Left lung (tissue), 10 donors: Measurements from ENCODE around the gene ABI1. TPM values are rescaled to one million over a fixed set of nuclear protein-coding genes. Genes with fewer than 3 reads are reported as not detected.

Source experiments
- ATAC-seq: fragments of 200-7000 bp; cut with Tn5 transposase; one replicate; pipeline ENCODE4 v1.9.1; 2020; ENCODE audit warnings: moderate library complexity
- DNase-seq, 4 donors: peaks; one replicate each; pipeline ENCODE4 v3.0.0-alpha.2; 2013 to 2020
- H3K27ac ChIP-seq, 2 donors: fragments of 200-600 bp; sonication (generic) in 1 of 2; one replicate each; pipeline versions ENCODE4 v1.5.0 to v1.8.0; 2020 to 2021
- H3K27me3 ChIP-seq, 2 donors: fragments of 200-600 bp; sonication (generic) in 1 of 2; one replicate each; pipeline versions ENCODE4 v1.5.0 to v1.8.0; 2020 to 2021
- H3K36me3 ChIP-seq, 2 donors: fragments of 200-600 bp; sonication (generic) in 1 of 2; one replicate each; pipeline versions ENCODE4 v1.5.0 to v1.8.0; 2020 to 2021
- H3K4me1 ChIP-seq, 2 donors: fragments of 200-600 bp; one replicate each; pipeline ENCODE4 v1.8.0; 2021
- H3K4me3 ChIP-seq, 2 donors: fragments of 200-600 bp; sonication (generic) in 1 of 2; one replicate each; pipeline versions ENCODE4 v1.5.0 to v1.8.0; 2020 to 2021; ENCODE audit warnings: mild to moderate bottlenecking in 1 of 2
- H3K9me3 ChIP-seq, 2 donors: fragments of 200-600 bp; sonication (generic) in 1 of 2; one replicate each; pipeline versions ENCODE4 v1.5.0 to v1.8.0; 2020 to 2021
- CTCF ChIP-seq, 2 donors: fragments of 200-600 bp; sonication (generic) in 1 of 2; IDR thresholded peaks; one replicate each; pipeline versions ENCODE4 v1.5.0 to v1.8.0; 2021; ENCODE audit warnings: antibody characterized with exemption in 2 of 2
- intact Hi-C, 2 donors: fragments of 100-400 bp; cut with DNase I; formaldehyde crosslinking; loops; one replicate each; pipeline versions ENCODE4 v1.11.2 to v1.14.2; 2022
- polyA plus RNA-seq, 6 donors: library from polyadenylated mRNA; unstranded; fragments of 120-200 nt; gene quantifications; one replicate each; pipeline ENCODE4 v1.2.1, GENCODE V29; 2013; ENCODE audit not compliant: insufficient read length in 6 of 6
- total RNA-seq, 2 donors: library from RNA; stranded (reverse); fragmentation: NEBNext Ultra II Directional; extraction: Animal tissue kit (Norgen Biotek cat#: 25700); gene quantifications; one replicate each; pipeline ENCODE4 v1.2.1, GENCODE V29; 2021
- donor health status: DM: no; HTN: yes; CAD: no.
- donor health status: DM: no; HTN: no; CAD: no.

ABI1 gene
- total and polyA plus RNA-seq, 8 donors = 46.8 to 71.6 (median 63.1) TPM

- no peak for TF ChIP-seq CTCF (IDR thresholded peaks at IDR 0.05)
- Histone ChIP-seq H3K27me3 (no peaks in the 10 kb centered on the region), H3K4me1 (peaks cover 0 to 20% of the 10 kb centered on the region in 2 donors), H3K27ac (peak overlapping the region in 1 of 2 donors; percentile 41), H3K36me3 (peaks cover 0 to 59% of the 10 kb centered on the region in 2 donors), H3K4me3 (no peak overlapping the region), H3K9me3 (no peaks in the 10 kb centered on the region)
- intact Hi-C loops = no loop called here
- ATAC-seq = peak; percentile 58
- DNase-seq = peak in 2 of 4 donors; percentile 83 to 86
These were observed 154.6 kb downstream of the ABI1 start for GRCh38 chr10:26706206-26706605.

GRCh38 chr10:26703974-26704373 lies 156.8 kb downstream of the ABI1 start:
- Histone ChIP-seq H3K27me3 (no peaks in the 10 kb centered on the region), H3K9me3 (no peaks in the 10 kb centered on the region), H3K4me1 (peaks cover 0 to 27% of the 10 kb centered on the region in 2 donors), H3K27ac (no peak overlapping the region), H3K36me3 (peaks cover 0 to 50% of the 10 kb centered on the region in 2 donors), H3K4me3 (no peak overlapping the region)
- TF ChIP-seq CTCF (IDR thresholded peaks at IDR 0.05) = no peak
- ATAC-seq = no peak
- DNase-seq = no peak
- intact Hi-C loops = no loop called here

- H3K9me3 ChIP-seq = no peaks in the 10 kb centered on the region
- no peak overlapping the region for H3K4me3 ChIP-seq
- TF ChIP-seq CTCF (IDR thresholded peaks at IDR 0.05) = no peak
- H3K36me3 ChIP-seq = peaks cover 0 to 41% of the 10 kb centered on the region in 2 donors
- H3K4me1 ChIP-seq = peaks cover 4 to 35% of the 10 kb centered on the region in 2 donors
- intact Hi-C loops = no loop called here
- ATAC-seq (no peak), DNase-seq (no peak)
- no peak overlapping the region for H3K27ac ChIP-seq
- no peaks in the 10 kb centered on the region for H3K27me3 ChIP-seq
These were observed 157.7 kb downstream of the ABI1 start for GRCh38 chr10:26703096-26703495.

GRCh38 chr10:26700884-26701630 lies 159.7 kb downstream of the ABI1 start:
- Histone ChIP-seq H3K27ac (no peak overlapping the region), H3K36me3 (peaks cover 0 to 21% of the 10 kb centered on the region in 2 donors), H3K9me3 (no peaks in the 10 kb centered on the region), H3K4me1 (peaks cover 7 to 36% of the 10 kb centered on the region in 2 donors), H3K27me3 (no peaks in the 10 kb centered on the region), H3K4me3 (no peak overlapping the region)
- no peak for DNase-seq
- intact Hi-C loops = no loop called here
- ATAC-seq = no peak
- TF ChIP-seq CTCF (IDR thresholded peaks at IDR 0.05) = no peak

GRCh38 chr10:26699631-26700030 lies 161.1 kb downstream of the ABI1 start:
- intact Hi-C loops = no loop called here
- ATAC-seq (no peak), DNase-seq (no peak)
- Histone ChIP-seq H3K4me3 (peak overlapping the region in 1 of 2 donors; percentile 85), H3K36me3 (peaks cover 0 to 10% of the 10 kb centered on the region in 2 donors), H3K4me1 (peaks cover 7 to 37% of the 10 kb centered on the region in 2 donors), H3K9me3 (no peaks in the 10 kb centered on the region), H3K27ac (no peak overlapping the region), H3K27me3 (no peaks in the 10 kb centered on the region)
- TF ChIP-seq CTCF (IDR thresholded peaks at IDR 0.05) = no peak
